GM19455 (cell line): Measurements from ENCODE around the gene KCNE5.
"Not testable (repeated sequence)": the region's sequence is repeated elsewhere in the genome, so short reads cannot be mapped to it uniquely, and the experiment has no call there.

Experiments used
- ATAC-seq: cut with Tn5 transposase; IDR thresholded peaks from one replicate; pipeline ENCODE4 v1.9.1; 2021; ENCODE audit not compliant: unreplicated experiment

KCNE5 gene, protein sequence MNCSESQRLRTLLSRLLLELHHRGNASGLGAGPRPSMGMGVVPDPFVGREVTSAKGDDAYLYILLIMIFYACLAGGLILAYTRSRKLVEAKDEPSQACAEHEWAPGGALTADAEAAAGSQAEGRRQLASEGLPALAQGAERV

DNA sequence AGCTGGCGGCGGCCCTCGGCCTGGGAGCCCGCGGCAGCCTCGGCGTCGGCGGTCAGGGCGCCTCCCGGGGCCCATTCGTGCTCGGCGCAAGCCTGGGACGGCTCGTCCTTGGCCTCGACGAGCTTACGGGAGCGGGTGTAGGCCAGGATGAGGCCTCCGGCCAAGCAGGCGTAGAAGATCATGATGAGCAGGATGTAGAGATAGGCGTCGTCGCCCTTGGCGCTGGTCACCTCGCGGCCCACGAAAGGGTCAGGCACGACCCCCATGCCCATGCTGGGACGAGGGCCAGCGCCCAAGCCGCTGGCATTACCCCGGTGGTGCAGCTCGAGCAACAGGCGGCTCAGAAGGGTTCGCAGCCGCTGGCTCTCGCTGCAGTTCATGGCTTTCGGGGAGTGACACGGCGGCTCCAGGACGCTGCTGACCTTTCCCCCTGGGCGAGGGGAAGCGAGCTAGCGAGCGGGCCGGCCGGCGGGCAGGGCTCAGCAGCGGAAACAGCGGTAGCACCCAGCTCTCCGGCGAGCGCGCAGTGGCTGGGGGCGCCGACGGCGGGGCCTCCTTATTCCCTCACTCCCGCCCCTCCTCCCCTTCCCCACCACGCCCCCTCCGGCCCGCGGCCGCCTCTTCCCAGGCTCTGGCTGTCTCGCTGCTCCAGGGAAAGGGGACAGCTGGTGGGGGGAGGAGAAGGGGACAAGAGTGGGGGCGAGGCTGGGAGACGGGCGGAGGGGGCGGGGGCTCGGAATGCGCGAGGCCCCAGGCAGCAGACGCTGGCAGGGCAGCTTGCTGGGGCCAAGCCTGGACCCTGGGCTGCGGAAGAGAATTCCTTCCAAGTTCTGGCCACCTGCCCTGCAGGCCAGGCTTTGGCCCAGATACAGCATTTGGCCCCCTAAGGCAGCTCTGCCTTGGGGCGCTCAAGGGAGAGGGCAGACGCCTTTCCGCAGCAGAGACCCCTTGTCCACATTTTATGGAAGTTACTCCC lies at the start of gene KCNE5:
KCNE5 (minus strand) TSS at position 532 of the 976 bp plus-strand sequence; CDS start at position 380, 152 bp downstream.
- no peak for ATAC-seq

DNA sequence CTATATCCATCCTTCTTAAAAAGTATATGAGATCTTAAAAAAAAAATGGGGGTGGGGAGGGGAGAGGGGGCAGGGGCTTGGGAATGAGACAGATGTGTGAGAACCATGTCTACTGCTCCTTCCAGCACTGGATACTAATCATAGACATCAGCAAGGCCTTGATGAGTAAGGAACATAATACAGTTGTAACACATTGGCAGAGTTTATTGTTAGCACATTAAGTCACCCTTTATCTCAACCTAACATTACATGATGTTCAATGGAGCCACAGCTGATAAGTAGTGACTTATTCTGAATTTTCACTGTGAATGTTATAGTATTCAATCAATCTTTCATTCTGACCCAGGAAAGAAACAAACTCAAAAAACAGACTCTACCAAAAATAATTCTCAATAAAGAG lies 47.3 kb upstream of the KCNE5 start:
- no peak for ATAC-seq

DNA sequence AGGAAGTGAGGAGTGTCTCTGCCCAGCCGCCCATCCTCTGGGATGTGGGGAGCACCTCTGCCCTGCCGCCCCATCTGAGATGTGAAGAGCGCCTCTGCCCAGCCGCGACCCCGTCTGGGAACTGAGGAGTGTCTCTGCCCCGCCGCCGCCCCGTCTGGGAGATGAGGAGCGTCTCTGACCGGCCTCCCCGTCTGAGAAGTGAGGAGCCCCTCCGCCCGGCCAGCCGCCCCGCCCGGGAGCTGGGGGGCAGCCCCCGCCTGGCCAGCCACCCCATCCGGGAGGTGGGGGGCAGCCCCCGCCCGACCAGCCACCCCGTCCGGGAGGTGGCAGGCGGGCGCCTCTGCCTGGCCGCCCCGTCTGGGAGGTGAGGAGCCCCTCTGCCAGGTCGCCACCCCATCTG lies 46.2 kb upstream of the KCNE5 start:
- not testable (repeated sequence) for ATAC-seq

- ATAC-seq = no peak
Observed at GRCh38 chrX:109667986-109668385, 43.0 kb upstream of the KCNE5 start.

DNA sequence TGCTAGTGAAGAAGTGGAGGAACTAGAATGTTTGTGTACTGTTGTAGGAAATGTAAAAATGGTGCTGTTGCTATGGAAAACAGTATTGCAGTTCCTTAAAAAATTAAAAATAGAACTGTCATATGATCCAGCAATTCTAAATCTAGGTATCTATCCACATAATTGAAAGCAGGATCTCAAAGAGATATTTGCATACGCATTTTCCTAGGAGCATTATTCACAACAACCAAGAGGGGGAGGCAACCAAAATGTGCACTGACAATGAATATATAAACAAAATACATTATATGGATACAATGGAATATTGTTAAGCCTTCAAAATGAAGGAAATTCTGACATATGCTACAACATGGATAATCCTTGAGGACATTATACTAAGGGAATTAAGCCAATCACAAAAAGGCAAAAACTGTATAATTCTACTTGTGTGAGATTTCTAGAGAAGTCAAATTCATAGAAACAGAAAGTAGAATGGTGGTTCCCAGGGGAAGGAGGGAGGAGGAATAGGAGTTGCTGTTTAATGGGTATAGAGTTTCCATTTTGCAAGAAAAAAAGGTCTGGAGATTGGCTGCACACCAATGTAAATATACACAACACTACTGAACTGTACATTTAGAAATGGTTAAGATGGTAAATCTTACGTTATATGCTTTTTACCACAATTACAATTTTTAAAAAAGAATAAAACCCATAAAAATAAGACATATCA lies 35.6 kb upstream of the KCNE5 start:
- ATAC-seq = no peak

DNA sequence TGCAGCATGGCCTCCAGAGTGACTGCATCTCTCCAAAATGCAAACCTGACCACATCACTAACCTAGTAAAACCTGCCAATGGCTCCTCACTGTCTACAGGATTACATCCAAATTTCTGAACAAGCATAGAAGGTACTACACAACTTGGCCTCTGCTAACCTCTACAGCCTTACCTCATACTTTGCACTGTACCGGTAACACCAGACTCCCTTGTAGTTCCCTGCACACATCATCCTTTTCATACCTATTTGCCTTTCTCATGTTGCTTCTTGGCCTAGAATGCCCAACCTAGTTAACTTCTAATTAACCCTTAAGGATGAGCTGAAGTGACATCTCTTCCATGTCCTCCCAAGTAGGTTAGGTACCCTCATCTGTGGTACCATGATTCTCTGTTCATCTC lies 33.4 kb upstream of the KCNE5 start:
- no peak for ATAC-seq

DNA sequence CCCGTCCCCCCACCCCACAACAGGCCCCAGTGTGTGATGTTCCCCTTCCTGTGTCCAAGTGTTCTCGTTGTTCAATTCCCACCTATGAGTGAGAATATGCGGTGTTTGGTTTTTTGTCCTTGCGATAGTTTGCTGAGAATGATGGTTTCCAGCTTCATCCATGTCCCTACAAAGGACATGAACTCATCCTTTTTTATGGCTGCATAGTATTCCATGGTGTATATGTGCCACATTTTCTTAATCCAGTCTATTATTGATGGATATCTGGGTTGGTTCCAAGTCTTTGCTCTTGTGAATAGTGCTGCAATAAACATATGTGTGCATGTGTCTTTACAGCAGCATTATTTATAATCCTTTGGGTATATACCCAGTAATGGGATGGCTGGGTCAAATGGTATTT lies 32.4 kb upstream of the KCNE5 start:
- not testable (repeated sequence) for ATAC-seq

GRCh38 chrX:109656774-109657173 lies 31.8 kb upstream of the KCNE5 start:
- ATAC-seq = no peak

DNA sequence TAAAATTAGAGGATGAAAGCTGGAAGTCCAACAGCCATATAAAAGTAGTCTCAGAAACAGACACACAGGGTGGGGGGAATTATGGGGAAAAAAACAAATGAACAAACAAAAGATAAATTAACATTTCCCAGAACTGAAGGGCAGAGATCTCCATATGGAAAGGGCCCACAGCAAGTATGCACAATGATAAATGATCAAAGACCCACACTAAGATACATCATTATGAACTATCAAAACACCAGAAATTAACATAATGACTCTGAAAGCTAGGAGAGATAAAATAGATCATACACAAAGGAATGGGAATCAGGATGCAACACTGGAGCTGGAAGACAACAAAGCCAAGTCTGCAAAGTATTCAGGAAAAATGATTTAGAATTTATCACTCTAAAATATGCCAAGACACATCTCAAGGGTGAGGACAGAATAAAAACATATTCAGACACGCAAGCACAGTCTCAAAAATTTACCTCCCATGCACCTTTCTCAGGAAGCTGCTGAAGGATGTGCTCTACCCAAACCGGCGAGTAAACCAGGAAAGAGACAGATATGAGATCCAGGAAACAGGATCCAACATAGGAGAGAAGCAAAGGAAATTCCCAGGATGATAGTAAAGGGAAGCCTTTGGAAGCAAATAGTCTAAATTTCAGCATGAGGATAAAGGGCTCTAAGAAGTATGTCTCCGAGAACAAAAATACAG lies 30.7 kb upstream of the KCNE5 start:
- ATAC-seq = no peak

- no peak for ATAC-seq
Observed at GRCh38 chrX:109654516-109655109, 29.6 kb upstream of the KCNE5 start.

DNA sequence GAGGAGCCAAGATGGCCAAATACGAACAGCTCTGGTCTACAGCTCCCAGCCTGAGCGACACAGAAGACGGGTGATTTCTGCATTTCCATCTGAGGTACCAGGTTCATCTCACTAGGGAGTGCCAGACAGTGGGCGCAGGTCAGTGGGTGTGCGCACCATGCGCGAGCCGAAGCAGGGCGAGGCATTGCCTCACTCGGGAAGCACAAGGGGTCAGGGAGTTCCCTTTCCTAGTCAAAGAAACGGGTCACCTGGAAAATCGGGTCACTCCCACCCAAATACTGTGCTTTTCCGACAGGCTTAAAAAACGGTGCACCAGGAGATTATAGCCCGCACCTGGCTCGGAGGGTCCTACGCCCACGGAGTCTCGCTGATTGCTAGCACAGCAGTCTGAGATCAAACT lies 19.7 kb upstream of the KCNE5 start:
- ATAC-seq = not testable (repeated sequence)

DNA sequence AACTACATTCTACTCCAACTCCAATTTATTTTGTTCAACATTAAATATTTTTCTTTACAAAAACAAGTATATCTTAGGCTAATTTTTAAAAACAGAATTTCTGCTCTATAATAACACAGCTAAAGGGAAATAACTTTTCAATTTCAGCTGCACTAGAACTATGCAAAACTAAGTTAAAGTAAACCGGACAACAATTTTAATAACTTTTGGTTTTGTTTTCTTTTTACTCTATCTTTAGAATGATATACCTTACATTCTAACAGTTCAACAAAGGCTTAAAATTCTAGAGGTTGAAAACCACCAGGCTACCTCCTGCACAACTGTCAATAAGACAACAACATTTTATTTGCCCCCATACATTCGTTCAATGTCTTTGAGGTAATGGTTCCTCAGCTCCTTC lies 18.7 kb upstream of the KCNE5 start:
- ATAC-seq = no peak

DNA sequence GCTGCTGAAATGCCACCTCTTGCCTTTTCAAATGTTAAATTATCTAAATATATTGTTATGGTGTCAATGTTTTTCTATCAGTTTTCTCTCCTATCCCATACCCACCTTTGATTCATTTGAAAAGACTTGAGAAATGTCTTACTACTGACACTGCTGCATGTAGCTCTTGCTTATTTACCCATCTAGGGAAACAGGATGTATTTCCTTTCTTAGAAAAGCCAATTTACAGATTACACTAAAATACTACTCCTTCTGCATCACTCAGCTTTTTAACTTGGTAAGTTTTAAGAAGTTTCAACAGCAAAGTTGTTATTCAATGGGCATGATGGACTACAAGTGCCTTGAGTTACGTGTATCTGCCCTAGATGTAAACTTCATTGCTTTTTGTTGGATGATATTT lies 13.2 kb upstream of the KCNE5 start:
- no peak for ATAC-seq

- ATAC-seq = not testable (repeated sequence)
Observed at GRCh38 chrX:109637477-109637876, 12.5 kb upstream of the KCNE5 start.

GRCh38 chrX:109635146-109635545 lies 10.2 kb upstream of the KCNE5 start:
- ATAC-seq = no peak

- no peak for ATAC-seq
Observed at GRCh38 chrX:109632906-109633504, 8.0 kb upstream of the KCNE5 start.

- ATAC-seq = no peak
Observed at GRCh38 chrX:109629310-109629709, 4.3 kb upstream of the KCNE5 start.

GRCh38 chrX:109626637-109627036 lies 1.7 kb upstream of the KCNE5 start:
- no peak for ATAC-seq

- no peak for ATAC-seq
Observed at GRCh38 chrX:109623997-109624396, 975 bp downstream of the KCNE5 start.

GRCh38 chrX:109622270-109622669 lies 2.7 kb downstream of the KCNE5 start:
- ATAC-seq = no peak
